ENCODE results near the gene TIMM44. TPM values are rescaled to one million over a fixed set of nuclear protein-coding genes. Genes with fewer than 3 reads are reported as not detected.

The TIMM44 gene
- total RNA-seq, 1 experiment from 2014 or later, result 114 TPM

DNA sequence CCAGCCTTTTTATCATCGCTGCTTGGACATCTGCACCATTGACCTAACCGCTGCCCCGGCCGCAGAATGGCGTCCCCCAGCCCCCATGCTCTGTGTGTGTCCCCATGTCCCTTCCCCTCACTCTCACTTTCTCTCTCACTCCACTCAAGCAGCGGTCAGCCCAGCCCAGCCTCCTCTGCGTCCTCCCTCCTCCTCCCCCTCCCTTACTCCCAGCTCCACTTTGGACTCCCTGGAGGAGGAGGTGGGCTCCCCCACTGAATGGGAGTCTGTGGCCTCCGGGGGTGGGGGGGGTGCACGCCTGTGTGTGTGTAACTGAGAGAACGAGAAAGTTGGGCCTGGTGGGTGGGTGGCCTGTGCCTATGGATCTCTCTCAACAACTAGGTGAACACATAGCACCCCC is 37.6 kb downstream of the TIMM44 start:
- Histone ChIP-seq H2AFZ (ENCODE audit: low read length) (no peak overlapping the region), H2AK5ac (ENCODE audit: insufficient read length, low read length) (no peak overlapping the region), H3K23ac (ENCODE audit: insufficient read length, low read depth, low read length) (no peak overlapping the region), H3K79me2 (ENCODE audit: insufficient read depth, low read length) (peaks cover 6% of the 10 kb centered on the region; the same call in 1 of the 2 replicates), H4K8ac (replicated peaks; ENCODE audit: insufficient read length, low read depth, low read length) (no peak overlapping the region), H3K18ac (ENCODE audit: insufficient read length, low read depth, low read length) (no peak overlapping the region), H2BK120ac (ENCODE audit: low read depth, low read length, poor library complexity, severe bottlenecking) (no peak overlapping the region), H2BK15ac (ENCODE audit: low read depth, low read length) (no peak overlapping the region), H3K9me3 (ENCODE audit: control insufficient read depth, low read depth, low read length) (no peaks in the 10 kb centered on the region), H3T11ph (ENCODE audit: low read length) (no peak overlapping the region), H3K14ac (ENCODE audit: insufficient read depth, low read length) (no peak overlapping the region), H3K27me3 (ENCODE audit: insufficient read depth, low read length) (no peaks in the 10 kb centered on the region), H2BK20ac (ENCODE audit: low read depth, low read length, poor library complexity, severe bottlenecking) (no peak overlapping the region), H4K91ac (ENCODE audit: insufficient read length, low read depth, low read length) (no peak overlapping the region), H3K4me2 (ENCODE audit: insufficient read depth, insufficient read length, low read length) (no peak overlapping the region), H3K9ac (ENCODE audit: extremely low read depth, insufficient read length, low read length) (no peak overlapping the region), H3K4ac (ENCODE audit: low read depth, low read length) (no peak overlapping the region), H3K56ac (ENCODE audit: insufficient read length, low read depth, low read length) (no peak overlapping the region), H3K79me1 (ENCODE audit: insufficient read depth, low read depth, low read length, poor library complexity, severe bottlenecking) (no peaks in the 10 kb centered on the region), H4K5ac (ENCODE audit: insufficient read length, low read depth, low read length) (no peak overlapping the region), H2BK12ac (ENCODE audit: insufficient read length, low read depth, low read length) (no peak overlapping the region), H3K4me1 (ENCODE audit: insufficient read depth, low read length) (0 out of 2 replicates have a peak, but pooled peaks cover 4% of the 10 kb centered on the region), H3K23me2 (ENCODE audit: insufficient read length, low read depth, low read length, poor library complexity, severe bottlenecking) (peaks cover 19% of the 10 kb centered on the region), H2BK5ac (ENCODE audit: insufficient read length, low read length) (no peak overlapping the region), H3K27ac (ENCODE audit: insufficient read length, low read depth, low read length) (no peak overlapping the region), H4K20me1 (ENCODE audit: control insufficient read depth, insufficient read depth, insufficient read length) (no peaks in the 10 kb centered on the region)
- Mint-ChIP-seq H3K27ac (peak overlapping the region in 2 of 3 experiments; percentile 31 to 42; a peak in 2 of 7 replicates), H3K36me3 (ENCODE audit: insufficient read depth in 1 of 3, low read depth in 3 of 3) (peaks cover 10 to 23% (median 15%) of the 10 kb centered on the region in 3 experiments), H3K4me3 (peak overlapping the region; percentile 40 to 66; a peak in 3 of 5 replicates), H3K27me3 (ENCODE audit: low read depth) (peaks cover 3% of the 10 kb centered on the region), H3K9me3 (no peaks in the 10 kb centered on the region; a peak in 3 of 5 replicates), H3K4me1 (peaks cover 15 to 24% of the 10 kb centered on the region in 2 experiments)
- DNase-seq, result no peak
- no CpG with 5 or more reads among the region's 10 CpGs for WGBS (ENCODE audit: extremely low coverage, insufficient read length, low lambda C conversion rate)
- TF ChIP-seq, protein P1, sequence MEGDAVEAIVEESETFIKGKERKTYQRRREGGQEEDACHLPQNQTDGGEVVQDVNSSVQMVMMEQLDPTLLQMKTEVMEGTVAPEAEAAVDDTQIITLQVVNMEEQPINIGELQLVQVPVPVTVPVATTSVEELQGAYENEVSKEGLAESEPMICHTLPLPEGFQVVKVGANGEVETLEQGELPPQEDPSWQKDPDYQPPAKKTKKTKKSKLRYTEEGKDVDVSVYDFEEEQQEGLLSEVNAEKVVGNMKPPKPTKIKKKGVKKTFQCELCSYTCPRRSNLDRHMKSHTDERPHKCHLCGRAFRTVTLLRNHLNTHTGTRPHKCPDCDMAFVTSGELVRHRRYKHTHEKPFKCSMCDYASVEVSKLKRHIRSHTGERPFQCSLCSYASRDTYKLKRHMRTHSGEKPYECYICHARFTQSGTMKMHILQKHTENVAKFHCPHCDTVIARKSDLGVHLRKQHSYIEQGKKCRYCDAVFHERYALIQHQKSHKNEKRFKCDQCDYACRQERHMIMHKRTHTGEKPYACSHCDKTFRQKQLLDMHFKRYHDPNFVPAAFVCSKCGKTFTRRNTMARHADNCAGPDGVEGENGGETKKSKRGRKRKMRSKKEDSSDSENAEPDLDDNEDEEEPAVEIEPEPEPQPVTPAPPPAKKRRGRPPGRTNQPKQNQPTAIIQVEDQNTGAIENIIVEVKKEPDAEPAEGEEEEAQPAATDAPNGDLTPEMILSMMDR (conservative IDR thresholded peaks at IDR 0.05), result no peak
